ENCODE measurements around the gene TSC22D1. TPM values are rescaled to one million over a fixed set of nuclear protein-coding genes. Genes with fewer than 3 reads are reported as not detected.

The TSC22D1 gene
- total RNA-seq, 4 donors from 2014 or later, result 70.1 to 194 (median 152) TPM

- Histone ChIP-seq H3K4me3 (no peak overlapping the region), H3K27me3 (no peaks in the 10 kb centered on the region), H3K9me3 (no peaks in the 10 kb centered on the region), H3K4me1 (no peaks in the 10 kb centered on the region), H3K36me3 (peaks cover 0 to 16% (median 0%) of the 10 kb centered on the region in 3 donors), H3K27ac (no peak overlapping the region)
- TF ChIP-seq, protein P1, sequence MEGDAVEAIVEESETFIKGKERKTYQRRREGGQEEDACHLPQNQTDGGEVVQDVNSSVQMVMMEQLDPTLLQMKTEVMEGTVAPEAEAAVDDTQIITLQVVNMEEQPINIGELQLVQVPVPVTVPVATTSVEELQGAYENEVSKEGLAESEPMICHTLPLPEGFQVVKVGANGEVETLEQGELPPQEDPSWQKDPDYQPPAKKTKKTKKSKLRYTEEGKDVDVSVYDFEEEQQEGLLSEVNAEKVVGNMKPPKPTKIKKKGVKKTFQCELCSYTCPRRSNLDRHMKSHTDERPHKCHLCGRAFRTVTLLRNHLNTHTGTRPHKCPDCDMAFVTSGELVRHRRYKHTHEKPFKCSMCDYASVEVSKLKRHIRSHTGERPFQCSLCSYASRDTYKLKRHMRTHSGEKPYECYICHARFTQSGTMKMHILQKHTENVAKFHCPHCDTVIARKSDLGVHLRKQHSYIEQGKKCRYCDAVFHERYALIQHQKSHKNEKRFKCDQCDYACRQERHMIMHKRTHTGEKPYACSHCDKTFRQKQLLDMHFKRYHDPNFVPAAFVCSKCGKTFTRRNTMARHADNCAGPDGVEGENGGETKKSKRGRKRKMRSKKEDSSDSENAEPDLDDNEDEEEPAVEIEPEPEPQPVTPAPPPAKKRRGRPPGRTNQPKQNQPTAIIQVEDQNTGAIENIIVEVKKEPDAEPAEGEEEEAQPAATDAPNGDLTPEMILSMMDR (IDR thresholded peaks at IDR 0.05), result no peak
- TF ChIP-seq POLR2A (IDR thresholded peaks at IDR 0.05), result no peak
- no peak for DNase-seq
Measured at GRCh38 chr13:44541601-44542000, 34.5 kb downstream of the TSC22D1 start.

DNA sequence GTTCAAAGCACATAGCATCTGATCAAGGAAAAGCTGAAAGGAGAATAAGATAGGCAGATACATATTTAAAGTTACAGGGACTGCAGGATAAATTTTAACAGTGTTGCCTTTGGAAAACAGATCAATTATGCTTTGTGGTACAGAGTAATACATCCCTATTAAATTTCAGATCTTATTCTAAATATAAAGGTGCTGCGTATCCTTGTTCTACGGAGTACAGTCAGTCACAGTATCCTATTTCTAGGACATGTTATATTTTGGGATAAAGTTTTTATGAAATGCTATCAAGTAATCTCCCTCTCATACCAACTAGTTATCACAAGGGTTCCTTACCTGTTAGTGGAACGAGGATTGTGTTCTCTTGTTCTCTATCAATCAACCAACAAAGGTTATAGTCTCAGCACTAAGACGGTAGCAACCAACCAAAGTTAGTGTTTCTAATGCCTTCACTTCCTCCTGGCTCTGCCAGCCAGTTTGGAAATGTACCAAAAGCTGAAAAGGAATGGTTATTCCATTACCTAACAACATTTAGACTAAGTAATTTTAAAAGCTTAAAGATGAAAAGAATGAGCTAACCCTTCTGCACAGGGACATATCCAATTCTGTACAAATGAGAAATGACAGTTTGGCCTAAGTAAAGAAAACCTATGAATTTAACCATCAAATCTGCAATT is 35.2 kb downstream of the TSC22D1 start:
- no peaks in the 10 kb centered on the region for H3K4me1 ChIP-seq
- H3K27ac ChIP-seq, result no peak overlapping the region
- no peak for TF ChIP-seq POLR2A (IDR thresholded peaks at IDR 0.05)
- TF ChIP-seq, protein P1 (IDR thresholded peaks at IDR 0.05), result no peak
- H3K4me3 ChIP-seq, result no peak overlapping the region
- H3K27me3 ChIP-seq, result no peaks in the 10 kb centered on the region
- peaks cover 0 to 16% (median 0%) of the 10 kb centered on the region in 3 donors for H3K36me3 ChIP-seq
- DNase-seq, result no peak
- no peaks in the 10 kb centered on the region for H3K9me3 ChIP-seq

DNA sequence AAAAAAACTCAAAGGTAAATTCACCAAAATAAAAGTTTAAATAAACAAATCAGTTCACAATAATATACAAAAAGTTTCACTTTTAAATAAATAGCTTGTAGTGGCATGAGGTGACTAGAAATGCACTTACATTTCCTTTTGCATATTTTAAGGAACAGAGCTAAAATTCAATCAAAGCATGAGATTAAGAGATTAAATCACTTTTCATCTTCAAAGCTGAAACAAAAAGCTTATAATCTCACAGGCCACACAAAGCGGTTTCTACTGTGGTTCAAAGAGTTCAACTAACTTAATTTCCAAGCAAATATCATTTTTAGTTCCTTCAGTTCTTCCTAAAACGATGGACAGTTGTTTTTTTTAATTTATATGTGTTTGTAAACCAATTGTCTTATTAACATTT is 38.9 kb downstream of the TSC22D1 start:
- Histone ChIP-seq H3K27me3 (no peaks in the 10 kb centered on the region), H3K4me3 (no peak overlapping the region), H3K36me3 (peaks cover 0 to 16% (median 0%) of the 10 kb centered on the region in 3 donors), H3K4me1 (no peaks in the 10 kb centered on the region), H3K27ac (no peak overlapping the region), H3K9me3 (no peaks in the 10 kb centered on the region)
- DNase-seq, result no peak
- TF ChIP-seq, protein P1 (IDR thresholded peaks at IDR 0.05), result no peak
- no peak for TF ChIP-seq POLR2A (IDR thresholded peaks at IDR 0.05)

DNA sequence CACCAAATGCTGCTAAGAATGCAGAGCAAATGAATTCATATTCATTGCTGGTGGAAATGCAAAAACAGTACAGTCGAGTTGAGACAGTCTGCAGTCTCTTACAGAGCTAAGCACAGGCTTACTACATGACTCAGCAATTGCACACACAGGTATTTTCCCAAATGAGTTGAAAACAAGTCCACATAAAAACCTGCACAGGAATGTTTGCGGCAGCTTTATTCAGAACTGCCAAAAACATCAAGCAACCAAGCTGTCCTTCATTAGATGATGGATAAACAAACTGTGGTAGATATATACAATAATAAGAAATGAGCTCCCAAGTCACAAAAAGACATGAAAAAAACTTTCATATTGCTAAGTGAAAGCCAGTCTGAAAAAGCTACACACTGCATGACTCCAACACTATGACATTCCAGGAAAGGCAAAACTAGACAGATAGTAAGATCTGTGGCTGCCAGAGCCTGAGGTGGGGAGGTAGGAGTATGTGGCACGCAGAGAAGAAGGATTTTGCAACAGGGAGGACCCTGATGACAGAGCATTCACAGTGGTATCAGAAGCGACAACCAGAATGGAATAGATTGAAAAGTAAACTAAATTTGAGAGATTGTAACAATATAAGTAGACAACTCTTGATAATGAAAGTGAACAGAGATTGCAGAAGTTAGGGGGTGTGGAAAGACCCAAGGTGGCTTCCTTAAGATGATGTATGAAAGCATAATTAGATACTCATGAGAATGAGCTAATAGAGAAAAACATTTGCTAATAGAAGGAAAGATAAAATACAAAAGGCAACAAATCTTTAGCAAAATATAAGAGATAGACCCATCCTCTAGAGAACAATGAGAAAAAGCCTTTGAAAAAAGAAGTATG is 52.7 kb downstream of the TSC22D1 start:
- H3K4me3 ChIP-seq, result no peak overlapping the region

DNA sequence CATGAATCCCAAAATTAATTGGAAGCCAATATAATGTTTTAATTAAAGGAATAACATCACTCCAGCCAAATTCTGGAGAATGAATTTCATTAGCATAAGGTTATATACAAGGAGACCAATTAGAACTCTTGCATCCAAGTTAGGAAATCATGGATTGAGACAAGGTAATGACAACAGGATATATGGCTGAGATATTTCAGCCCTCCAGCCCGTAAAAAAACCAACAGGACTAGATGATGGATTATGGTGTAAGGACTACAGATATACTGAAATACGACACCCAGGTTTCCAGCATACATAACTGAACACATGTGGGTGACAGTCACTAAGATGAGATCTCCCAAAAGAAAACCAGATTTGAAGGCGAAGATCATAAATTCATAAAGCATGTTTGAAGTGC is 56.5 kb downstream of the TSC22D1 start:
- H3K27me3 ChIP-seq, result no peaks in the 10 kb centered on the region
- H3K36me3 ChIP-seq, result no peaks in the 10 kb centered on the region
- TF ChIP-seq POLR2A (IDR thresholded peaks at IDR 0.05), result no peak
- TF ChIP-seq, protein P1 (IDR thresholded peaks at IDR 0.05), result no peak
- H3K27ac ChIP-seq, result no peak overlapping the region
- H3K4me3 ChIP-seq, result no peak overlapping the region
- DNase-seq, result no peak
- no peaks in the 10 kb centered on the region for H3K9me3 ChIP-seq
- H3K4me1 ChIP-seq, result peaks cover 0 to 5% (median 0%) of the 10 kb centered on the region in 4 donors

More for the DNA sequence above, 52.7 kb downstream of the TSC22D1 start:
- no peaks in the 10 kb centered on the region for H3K27me3 ChIP-seq
- DNase-seq, result no peak
- peaks cover 0 to 5% (median 0%) of the 10 kb centered on the region in 4 donors for H3K4me1 ChIP-seq
- TF ChIP-seq POLR2A (IDR thresholded peaks at IDR 0.05), result no peak
- TF ChIP-seq, protein P1 (IDR thresholded peaks at IDR 0.05), result no peak
- H3K27ac ChIP-seq, result no peak overlapping the region
- no peaks in the 10 kb centered on the region for H3K9me3 ChIP-seq
- no peaks in the 10 kb centered on the region for H3K36me3 ChIP-seq

Data from Peyer's patch (tissue), 4 donors.